ENCODE measurements around the gene GARIN5B. TPM values are rescaled to one million over a fixed set of nuclear protein-coding genes. Genes with fewer than 3 reads are reported as not detected.

GARIN5B gene
- total RNA-seq, 1 experiment from 2014 or later: not detected

- DNase-seq (ENCODE audit: low spot score): no peak
- ATAC-seq: no peak
- Mint-ChIP-seq H3K36me3 (peaks cover 29% of the 10 kb centered on the region), H3K4me3 (no peak overlapping the region), H3K4me1 (peaks cover 3% of the 10 kb centered on the region), H3K27ac (no peak overlapping the region), H3K9me3 (no peaks in the 10 kb centered on the region), H3K27me3 (ENCODE audit: low read depth) (no peaks in the 10 kb centered on the region)
- POLR2A ChIA-PET: no interaction called here
- no peak for TF ChIP-seq STAT6 (CRISPR knock-in tag; conservative IDR thresholded peaks at IDR 0.05; ENCODE audit: low read depth)
- no peak for TF ChIP-seq AFF4 (CRISPR knock-in tag; IDR thresholded peaks at IDR 0.05; ENCODE audit: borderline replicate concordance)
- TF ChIP-seq CREM (CRISPR knock-in tag; IDR thresholded peaks at IDR 0.05): no peak
- no peak for TF ChIP-seq ZNF317 (CRISPR knock-in tag; IDR thresholded peaks at IDR 0.05; ENCODE audit: borderline replicate concordance, low read depth)
- no peak for TF ChIP-seq ARID4B (CRISPR knock-in tag; IDR thresholded peaks at IDR 0.05; ENCODE audit: borderline replicate concordance)
- TF ChIP-seq NFATC4 (CRISPR knock-in tag; IDR thresholded peaks at IDR 0.05): no peak
- TF ChIP-seq ZNF138 (CRISPR knock-in tag; conservative IDR thresholded peaks at IDR 0.05): no peak
- no peak for TF ChIP-seq ZMAT4 (CRISPR knock-in tag; IDR thresholded peaks at IDR 0.05)
- CTCF ChIA-PET: no interaction called here
Measured at GRCh38 chr19:55310498-55310897, 52.6 kb downstream of the GARIN5B start.

- H3K4me1 Mint-ChIP-seq: peaks cover 6% of the 10 kb centered on the region
- ChIA-PET POLR2A (no interaction called here), CTCF (no interaction called here)
- no peaks in the 10 kb centered on the region for H3K9me3 Mint-ChIP-seq
- H3K36me3 Mint-ChIP-seq: peaks cover 31% of the 10 kb centered on the region
- no peaks in the 10 kb centered on the region for H3K27me3 Mint-ChIP-seq (ENCODE audit: low read depth)
- no peak for ATAC-seq
- no peak overlapping the region for H3K4me3 Mint-ChIP-seq
- no peak for DNase-seq (ENCODE audit: low spot score)
- no peak overlapping the region for H3K27ac Mint-ChIP-seq
- TF ChIP-seq MYBL2 (CRISPR knock-in tag; IDR thresholded peaks at IDR 0.05): no peak
- TF ChIP-seq ZNF671 (CRISPR knock-in tag; IDR thresholded peaks at IDR 0.05): no peak
- TF ChIP-seq ATF6 (CRISPR knock-in tag; IDR thresholded peaks at IDR 0.05): no peak
- no peak for TF ChIP-seq E2F5 (CRISPR knock-in tag; IDR thresholded peaks at IDR 0.05)
- TF ChIP-seq ZNF532 (CRISPR knock-in tag; IDR thresholded peaks at IDR 0.05; ENCODE audit: borderline replicate concordance): no peak
- TF ChIP-seq NFATC4 (CRISPR knock-in tag; IDR thresholded peaks at IDR 0.05): no peak
- TF ChIP-seq ZBTB43 (CRISPR knock-in tag; IDR thresholded peaks at IDR 0.05): no peak
- no peak for TF ChIP-seq ZNF138 (CRISPR knock-in tag; conservative IDR thresholded peaks at IDR 0.05)
Measured at GRCh38 chr19:55309448-55309847, 53.6 kb downstream of the GARIN5B start.

Data from WTC11 (cell line).